Measurements from ENCODE around the gene GALNT4.

GALNT4 gene

DNA sequence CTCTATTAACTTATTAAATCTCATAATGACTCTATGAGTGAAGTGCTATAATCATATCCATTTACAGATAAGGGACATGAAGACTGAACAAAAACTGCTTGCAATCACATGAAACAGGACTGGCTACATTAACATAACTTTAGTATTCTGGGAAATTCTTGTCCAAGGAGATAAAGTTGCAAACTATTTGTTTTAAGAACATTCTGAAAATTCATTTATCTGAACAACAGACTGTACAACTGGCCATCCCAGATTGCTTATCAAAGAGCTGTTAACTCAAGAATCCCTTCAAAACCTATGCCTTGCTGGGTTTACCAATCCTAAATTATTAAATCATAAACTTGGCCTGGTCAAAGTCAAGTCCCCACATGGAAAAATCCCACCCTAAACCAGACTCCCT, 40.4 kb upstream of the GALNT4 start:
- no peak overlapping the region for H3K4me3 ChIP-seq (replicated peaks; ENCODE audit: low read depth, low read length)
- TF ChIP-seq CTCF (IDR thresholded peaks at IDR 0.05; ENCODE audit: low read length, missing control alignments), result no peak
- no peak for DNase-seq (ENCODE audit: low read depth)

- H3K4me3 ChIP-seq (replicated peaks; ENCODE audit: low read depth, low read length), result no peak overlapping the region
- no peak for TF ChIP-seq CTCF (IDR thresholded peaks at IDR 0.05; ENCODE audit: low read length, missing control alignments)
- DNase-seq (ENCODE audit: low read depth), result no peak
Measured at GRCh38 chr12:89559753-89560152, 35.2 kb upstream of the GALNT4 start.

GRCh38 chr12:89556976-89557375, 32.4 kb upstream of the GALNT4 start:
- no peak for DNase-seq (ENCODE audit: low read depth)
- no peak for TF ChIP-seq CTCF (IDR thresholded peaks at IDR 0.05; ENCODE audit: low read length, missing control alignments)
- H3K4me3 ChIP-seq (replicated peaks; ENCODE audit: low read depth, low read length), result no peak overlapping the region

GRCh38 chr12:89552376-89552775, 27.8 kb upstream of the GALNT4 start:
- no peak for TF ChIP-seq CTCF (IDR thresholded peaks at IDR 0.05; ENCODE audit: low read length, missing control alignments)
- DNase-seq (ENCODE audit: low read depth), result peak; percentile 30

GRCh38 chr12:89551747-89552146, 27.2 kb upstream of the GALNT4 start:
- DNase-seq (ENCODE audit: low read depth), result no peak
- no peak overlapping the region for H3K4me3 ChIP-seq (replicated peaks; ENCODE audit: low read depth, low read length)
- no peak for TF ChIP-seq CTCF (IDR thresholded peaks at IDR 0.05; ENCODE audit: low read length, missing control alignments)

More at GRCh38 chr12:89552376-89552775, 27.8 kb upstream of the GALNT4 start:
- H3K4me3 ChIP-seq (replicated peaks; ENCODE audit: low read depth, low read length), result no peak overlapping the region

GRCh38 chr12:89547101-89547500, 22.5 kb upstream of the GALNT4 start:
- TF ChIP-seq CTCF (IDR thresholded peaks at IDR 0.05; ENCODE audit: low read length, missing control alignments), result no peak
- H3K4me3 ChIP-seq (replicated peaks; ENCODE audit: low read depth, low read length), result no peak overlapping the region
- no peak for DNase-seq (ENCODE audit: low read depth)

- no peak overlapping the region for H3K4me3 ChIP-seq (replicated peaks; ENCODE audit: low read depth, low read length)
- DNase-seq (ENCODE audit: low read depth), result no peak
- TF ChIP-seq CTCF (IDR thresholded peaks at IDR 0.05; ENCODE audit: low read length, missing control alignments), result no peak
Measured at GRCh38 chr12:89546151-89546550, 21.6 kb upstream of the GALNT4 start.
